ENCODE results near the gene ERMN.

- TF ChIP-seq, protein P1, sequence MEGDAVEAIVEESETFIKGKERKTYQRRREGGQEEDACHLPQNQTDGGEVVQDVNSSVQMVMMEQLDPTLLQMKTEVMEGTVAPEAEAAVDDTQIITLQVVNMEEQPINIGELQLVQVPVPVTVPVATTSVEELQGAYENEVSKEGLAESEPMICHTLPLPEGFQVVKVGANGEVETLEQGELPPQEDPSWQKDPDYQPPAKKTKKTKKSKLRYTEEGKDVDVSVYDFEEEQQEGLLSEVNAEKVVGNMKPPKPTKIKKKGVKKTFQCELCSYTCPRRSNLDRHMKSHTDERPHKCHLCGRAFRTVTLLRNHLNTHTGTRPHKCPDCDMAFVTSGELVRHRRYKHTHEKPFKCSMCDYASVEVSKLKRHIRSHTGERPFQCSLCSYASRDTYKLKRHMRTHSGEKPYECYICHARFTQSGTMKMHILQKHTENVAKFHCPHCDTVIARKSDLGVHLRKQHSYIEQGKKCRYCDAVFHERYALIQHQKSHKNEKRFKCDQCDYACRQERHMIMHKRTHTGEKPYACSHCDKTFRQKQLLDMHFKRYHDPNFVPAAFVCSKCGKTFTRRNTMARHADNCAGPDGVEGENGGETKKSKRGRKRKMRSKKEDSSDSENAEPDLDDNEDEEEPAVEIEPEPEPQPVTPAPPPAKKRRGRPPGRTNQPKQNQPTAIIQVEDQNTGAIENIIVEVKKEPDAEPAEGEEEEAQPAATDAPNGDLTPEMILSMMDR (IDR thresholded peaks at IDR 0.05), result no peak
- TF ChIP-seq EZH2 (IDR thresholded peaks at IDR 0.05; ENCODE audit: borderline replicate concordance, insufficient read depth, low read depth, low read length, poor library complexity, severe bottlenecking), result no peak
Measured at GRCh38 chr2:157311706-157312105, 13.9 kb downstream of the ERMN start.
